Pancreas (tissue), 10 donors: ENCODE data around the gene CAMK2B. TPM values are rescaled to one million over a fixed set of nuclear protein-coding genes. Genes with fewer than 3 reads are reported as not detected.

Experiments used
- ATAC-seq, 4 donors: fragments of 200-7000 bp; cut with Tn5 transposase; one replicate each; pipeline versions ENCODE4 v1.8.0 to v1.9.1; 2020; ENCODE audit warnings: mild to moderate bottlenecking in 4 of 4, moderate library complexity in 4 of 4
- DNase-seq, 6 donors: peaks; one replicate each; pipeline ENCODE4 v3.0.0-alpha.2; 2020
- FAIRE-seq: peaks from 2 replicates; lab custom pipeline; 2012; peaks lifted over from hg19 to GRCh38; lab: Jason Lieb, UNC
- H3K27ac ChIP-seq, 4 donors: fragments of 200-600 bp; sonication (generic); 1 replicate in 3 of 4; 2 replicates in 1 of 4; pipeline versions ENCODE4 v1.5.0 to v1.8.0; 2020
- H3K27me3 ChIP-seq, 4 donors: fragments of 200-600 bp; one replicate each; pipeline ENCODE4 v1.8.0; 2021
- H3K36me3 ChIP-seq, 3 donors: fragments of 200-600 bp; sonication (generic) in 1 of 3; one replicate each; pipeline versions ENCODE4 v1.5.0 to v1.8.0; 2020 to 2021
- H3K4me1 ChIP-seq, 3 donors: fragments of 200-600 bp; one replicate each; pipeline ENCODE4 v1.8.0; 2021
- H3K4me3 ChIP-seq, 4 donors: fragments of 200-600 bp; sonication (generic) in 2 of 4; one replicate each; pipeline versions ENCODE4 v1.5.0 to v1.8.0; 2020 to 2021
- H3K9me3 ChIP-seq, 4 donors: fragments of 200-600 bp; one replicate each; pipeline ENCODE4 v1.8.0; 2021
- CTCF ChIP-seq, 4 donors: fragments of 200-600 bp; sonication (generic) in 3 of 4; IDR thresholded peaks; one replicate each; pipeline versions ENCODE4 v1.5.0 to v1.8.0; 2021; ENCODE audit warnings: antibody characterized with exemption in 4 of 4
- WGBS, 2 donors: extraction: QIAGEN DNeasy Blood & Tissue Kit; methylation state at CpG; one replicate each; pipeline ENCODE4 v1.1.7; 2013; 5-methylcytosine and 5-hydroxymethylcytosine counted together
- intact Hi-C, 3 donors: fragments of 100-400 bp; cut with DNase I; formaldehyde crosslinking; loops; one replicate each; pipeline versions ENCODE4 v1.11.1 to v1.14.2; 2022
- polyA plus RNA-seq, 2 donors: library from polyadenylated mRNA; stranded (reverse); fragments of 200-250 nt; gene quantifications; one replicate each; pipeline ENCODE4 v1.2.3, GENCODE V29; 2013
- total RNA-seq, 6 donors: library from RNA; stranded (reverse); fragmentation: NEBNext Ultra II Directional in 4 of 6; extraction: Animal tissue kit (Norgen Biotek cat#: 25700) in 4 of 6; gene quantifications; one replicate each; pipeline versions ENCODE4 v1.2.1 to v1.2.4, GENCODE V29; 2021 to 2023
- donor health status: healthy with polysubstance abuse.
- donor health status: DM: no; HTN: no; CAD: no; lungs with moderate emphysema.
- donor health status: DM: no; HTN: no; CAD: no.
- donor health status: control.
- donor health status: control.
- donor health status: Bipolar disorder and iron deficiency.
- donor health status: DM: yes; HTN: yes; CAD: no.
- donor health status: DM: no; HTN: no; CAD: no.
- donor health status: DM: no; HTN: no; CAD: no.
- donor health status: DM: yes; HTN: yes; CAD: no.

The CAMK2B gene
- total and polyA plus RNA-seq, 8 donors, result 0.83 to 34.0 (median 2.0) TPM

GRCh38 chr7:44249639-44250234, 75.7 kb downstream of the CAMK2B start:
- DNase-seq (no peak), FAIRE-seq (no peak), ATAC-seq (no peak)
- no peaks in the 10 kb centered on the region for H3K9me3 ChIP-seq
- intact Hi-C loops, result loop anchor here in 1 of 3 donors (10.0 kb wide), 1 partner anchor 315 kb away; no protein-coding TSS in a partner anchor
- H3K27ac ChIP-seq, result no peak overlapping the region
- H3K36me3 ChIP-seq, result no peaks in the 10 kb centered on the region
- no peak overlapping the region for H3K4me3 ChIP-seq
- no peaks in the 10 kb centered on the region for H3K27me3 ChIP-seq
- 76 to 83% methylated on average over 15 of the region's 15 CpGs for WGBS, 2 donors
- no peaks in the 10 kb centered on the region for H3K4me1 ChIP-seq
- TF ChIP-seq CTCF (IDR thresholded peaks at IDR 0.05), result no peak

DNA sequence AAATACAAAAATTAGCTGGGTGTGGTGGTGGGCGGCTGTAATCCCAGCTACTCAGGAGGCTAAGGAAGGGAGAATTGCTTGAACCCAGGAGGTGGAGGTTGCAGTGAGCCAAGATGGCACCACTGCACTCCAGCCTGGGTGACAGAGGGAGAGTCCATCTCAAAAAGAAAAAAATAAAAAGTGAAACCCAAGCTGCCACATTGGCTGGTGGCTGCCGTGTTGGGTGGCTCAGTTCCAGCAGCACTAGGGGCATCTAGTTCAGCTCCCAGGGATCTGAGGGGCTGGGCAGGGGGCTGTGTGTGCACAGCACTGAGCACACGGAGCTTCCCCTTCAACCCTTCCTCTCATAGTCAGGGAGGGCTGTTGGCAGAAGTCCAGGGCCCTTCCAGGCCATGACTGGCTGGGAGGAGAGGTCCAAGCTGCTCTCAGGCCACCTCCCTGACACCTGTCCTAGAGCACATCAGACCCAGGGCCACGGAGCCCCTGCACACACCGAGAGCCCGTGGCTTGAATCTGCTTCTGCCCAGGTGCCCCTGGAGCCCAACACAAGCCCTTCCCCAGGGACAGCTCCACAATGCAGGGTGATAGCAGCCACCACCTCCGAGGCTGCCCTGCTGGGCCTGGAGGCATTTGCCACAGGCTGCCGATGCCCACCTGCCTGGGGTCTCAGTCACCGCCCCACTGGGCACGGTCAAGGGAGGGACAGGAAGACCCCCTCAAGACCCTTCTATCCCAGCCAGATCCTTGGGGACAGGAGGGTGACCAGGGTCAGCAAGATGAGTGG, 77.3 kb downstream of the CAMK2B start:
- intact Hi-C loops, result loop anchor here in 1 of 3 donors (10.0 kb wide), 1 partner anchor 317 kb away; no protein-coding TSS in a partner anchor
- TF ChIP-seq CTCF (IDR thresholded peaks at IDR 0.05), result no peak
- ATAC-seq (no peak), DNase-seq (no peak), FAIRE-seq (no peak)
- Histone ChIP-seq H3K27me3 (no peaks in the 10 kb centered on the region), H3K4me1 (no peaks in the 10 kb centered on the region), H3K27ac (no peak overlapping the region), H3K4me3 (no peak overlapping the region), H3K36me3 (no peaks in the 10 kb centered on the region), H3K9me3 (no peaks in the 10 kb centered on the region)
- 74 to 76% methylated on average over 10 of the region's 10 CpGs for WGBS, 2 donors

GRCh38 chr7:44246396-44247113, 78.8 kb downstream of the CAMK2B start:
- FAIRE-seq (no peak), DNase-seq (no peak), ATAC-seq (no peak)
- H3K4me3 ChIP-seq, result no peak overlapping the region
- H3K36me3 ChIP-seq, result no peaks in the 10 kb centered on the region
- no peak for TF ChIP-seq CTCF (IDR thresholded peaks at IDR 0.05)
- no peaks in the 10 kb centered on the region for H3K9me3 ChIP-seq
- H3K4me1 ChIP-seq, result no peaks in the 10 kb centered on the region
- intact Hi-C loops, result loop anchor here in 1 of 3 donors (10.0 kb wide), 1 partner anchor 318 kb away; no protein-coding TSS in a partner anchor
- 83 to 92% methylated on average over 7 of the region's 7 CpGs for WGBS, 2 donors
- no peak overlapping the region for H3K27ac ChIP-seq
- no peaks in the 10 kb centered on the region for H3K27me3 ChIP-seq

- DNase-seq, result no peak
- Histone ChIP-seq H3K9me3 (no peaks in the 10 kb centered on the region), H3K27me3 (no peaks in the 10 kb centered on the region), H3K4me1 (no peaks in the 10 kb centered on the region), H3K27ac (no peak overlapping the region), H3K36me3 (no peaks in the 10 kb centered on the region), H3K4me3 (no peak overlapping the region)
- FAIRE-seq, result no peak
- WGBS, 2 donors, result 47 to 49% methylated on average over 8 of the region's 8 CpGs
- TF ChIP-seq CTCF (IDR thresholded peaks at IDR 0.05), result no peak
- intact Hi-C loops, result loop anchor here in 2 of 3 donors (5.0 to 10.0 kb wide), 3 partner anchors 233 to 321 kb away; no protein-coding TSS in a partner anchor
- no peak for ATAC-seq
These were observed 81.1 kb downstream of the CAMK2B start for GRCh38 chr7:44244282-44244681.
